GM12878 (cell line): ENCODE data around the gene TMEM41B. TPM values are rescaled to one million over a fixed set of nuclear protein-coding genes. Genes with fewer than 3 reads are reported as not detected.
A peak's percentile ranks its signal among the peaks of the same experiment; 100 is the strongest.

ENCODE experiments used
- ATF7 ChIP-seq: fragments of 450-650 bp; IDR thresholded peaks from 2 replicates; pipeline ENCODE4 v1.6.1; 2016; ENCODE audit warnings: low read depth, mild to moderate bottlenecking
- CBX3 ChIP-seq: fragments of 200-600 bp; sonication (generic); IDR thresholded peaks from 2 replicates; pipeline ENCODE4 v1.6.1; 2016; ENCODE audit warnings: low read depth, borderline replicate concordance
- EZH2 ChIP-seq: IDR thresholded peaks from 2 replicates; pipeline ENCODE4 v1.6.1; 2012; ENCODE audit warnings: low read depth, mild to moderate bottlenecking, control low read depth, inconsistent platforms, low read length, borderline replicate concordance; ENCODE audit not compliant: control insufficient read depth
- GABPA ChIP-seq: IDR thresholded peaks from 2 replicates; pipeline ENCODE4 v1.6.1; 2014; ENCODE audit warnings: antibody characterized with exemption, low read depth, mild to moderate bottlenecking, inconsistent platforms
- IKZF2 ChIP-seq, 2 experiments: fragments of 450-650 bp; IDR thresholded peaks; 2 replicates each; pipeline ENCODE4 v1.6.1; 2017; ENCODE audit warnings: mild to moderate bottlenecking in 2 of 2, moderate library complexity in 2 of 2
- IRF5 ChIP-seq: fragments of 450-650 bp; IDR thresholded peaks from 2 replicates; pipeline ENCODE4 v1.6.1; 2017; ENCODE audit warnings: borderline replicate concordance
- KLF5 ChIP-seq: fragments of 450-650 bp; IDR thresholded peaks from 2 replicates; pipeline ENCODE4 v1.6.1; 2014; ENCODE audit warnings: mild to moderate bottlenecking; ENCODE audit not compliant: partially characterized antibody
- MEF2A ChIP-seq: IDR thresholded peaks from 2 replicates; pipeline ENCODE4 v1.6.1; 2011; ENCODE audit warnings: low read depth, mild to moderate bottlenecking, low read length, moderate library complexity; ENCODE audit not compliant: insufficient read depth
- MEF2B ChIP-seq: fragments of 450-650 bp; IDR thresholded peaks from 2 replicates; pipeline ENCODE4 v1.6.1; 2018; ENCODE audit warnings: mild to moderate bottlenecking, moderate library complexity; ENCODE audit not compliant: partially characterized antibody, poor library complexity, severe bottlenecking
- NR2C1 ChIP-seq: fragments of 450-650 bp; IDR thresholded peaks from 2 replicates; pipeline ENCODE4 v1.6.1; 2017; ENCODE audit warnings: antibody characterized with exemption, mild to moderate bottlenecking, moderate library complexity
- PAX5 ChIP-seq: IDR thresholded peaks from 2 replicates; pipeline ENCODE4 v1.6.1; 2011; ENCODE audit warnings: low read depth, low read length, borderline replicate concordance
- PKNOX1 ChIP-seq: fragments of 450-650 bp; IDR thresholded peaks from 2 replicates; pipeline ENCODE4 v1.6.1; 2016; ENCODE audit warnings: mild to moderate bottlenecking
- REST ChIP-seq: IDR thresholded peaks from 2 replicates; pipeline ENCODE4 v1.6.1; 2012; ENCODE audit warnings: mild to moderate bottlenecking, low read depth, low read length
- SIN3A ChIP-seq: IDR thresholded peaks from 2 replicates; pipeline ENCODE4 v1.6.1; 2012; ENCODE audit warnings: low read depth, low read length, improper control_type of control experiment
- SREBF2 ChIP-seq: IDR thresholded peaks from 2 replicates; pipeline ENCODE4 v1.6.1; 2012; ENCODE audit warnings: mild to moderate bottlenecking, low read length
- ZBTB11 ChIP-seq: fragments of 450-650 bp; formaldehyde crosslinking; IDR thresholded peaks from 2 replicates; pipeline ENCODE4 v1.5.0; 2022; ENCODE audit warnings: mild to moderate bottlenecking, missing genetic modification characterization
- ZBTB33 ChIP-seq: fragments of 450-650 bp; IDR thresholded peaks from 2 replicates; pipeline ENCODE4 v1.6.1; 2017; ENCODE audit warnings: mild to moderate bottlenecking
- ZNF207 ChIP-seq: fragments of 450-650 bp; IDR thresholded peaks from 2 replicates; pipeline ENCODE4 v1.6.1; 2014; ENCODE audit warnings: antibody characterized with exemption, mild to moderate bottlenecking, borderline replicate concordance
- polyA plus RNA-seq, 11 experiments: library from polyadenylated mRNA; depleted of rRNA in 4 of 11; unstranded in 6 of 11; stranded (reverse) in 5 of 11; fragments of >200 nt; fragmentation: Nextera tagmentation in 4 of 11; fragmentation: Illumina TruSeq in 1 of 11; extraction: Ambion mirVana in 4 of 11; extraction: Trizol in 1 of 11; gene quantifications; 1 replicate in 1 of 11; 2 replicates in 10 of 11; pipeline versions ENCODE4 v1.2.1 to v1.2.3, GENCODE V29; 2011 to 2016; ENCODE audit warnings: inconsistent platforms in 2 of 11, missing spikeins in 2 of 11, low read depth in 1 of 11
- total RNA-seq, 4 experiments: library from RNA; depleted of rRNA in 3 of 4; stranded (reverse); fragments of >200 nt in 3 of 4; fragmentation: Illumina TruSeq in 1 of 4; extraction: Trizol in 1 of 4; gene quantifications; 2 replicates each; pipeline versions ENCODE4 v1.2.1 to v1.2.3, GENCODE V29; 2013 to 2021

Gene TMEM41B
- total and polyA plus RNA-seq, 10 of the 15 experiments (the other 5 are each of a cell fraction or from before 2014, with no cell fraction given), result 8.0 to 31.0 (median 20.5) TPM

- TF ChIP-seq PKNOX1, result peak; percentile 60; the same call in 1 of the 2 replicates
- no peak for TF ChIP-seq SIN3A
- no peak for TF ChIP-seq ZBTB11 (CRISPR knock-in tag)
- no peak for TF ChIP-seq ZBTB33
- 0 out of 2 replicates have a peak, but pooled peaks have one; percentile 13 for TF ChIP-seq MEF2A
- no peak for TF ChIP-seq SREBF2
- no peak for TF ChIP-seq ATF7
- TF ChIP-seq KLF5, result no peak
- no peak for TF ChIP-seq CBX3
- TF ChIP-seq REST, result no peak
- peak in 1 of 2 experiments; percentile 26; a peak in 1 of 4 replicates for TF ChIP-seq IKZF2 (IDR thresholded peaks at IDR 0.05)
- peak; percentile 63; the same call in 1 of the 2 replicates for TF ChIP-seq PAX5
- no peak for TF ChIP-seq GABPA
- no peak for TF ChIP-seq MEF2B
- peak; percentile 50; the same call in 1 of the 2 replicates for TF ChIP-seq IRF5
- no peak for TF ChIP-seq NR2C1
- no peak for TF ChIP-seq EZH2
- no peak for TF ChIP-seq ZNF207
Observed at GRCh38 chr11:9280655-9281301, 33.6 kb downstream of the TMEM41B start (continued).
